Testis (tissue), 3 donors: Measurements from ENCODE around the gene PRKAB1. TPM values are rescaled to one million over a fixed set of nuclear protein-coding genes. Genes with fewer than 3 reads are reported as not detected.

Source experiments
- DNase-seq: peaks from one replicate; pipeline ENCODE4 v3.0.0-alpha.2; 2019
- H3K27ac ChIP-seq, 2 donors: fragments of 200-600 bp; sonication (generic); one replicate each; pipeline ENCODE4 v1.5.1; 2019
- H3K27me3 ChIP-seq: fragments of 200-600 bp; sonication (generic); one replicate; pipeline ENCODE4 v1.5.1; 2019
- H3K36me3 ChIP-seq: fragments of 200-600 bp; sonication (generic); one replicate; pipeline ENCODE4 v1.5.1; 2017; ENCODE audit warnings: low read depth; ENCODE audit errors: missing control alignments
- H3K4me1 ChIP-seq: fragments of 200-600 bp; sonication (generic); one replicate; pipeline ENCODE4 v1.5.1; 2019
- H3K4me3 ChIP-seq, 2 donors: fragments of 200-600 bp; sonication (generic); one replicate each; pipeline ENCODE4 v1.5.1; 2017 to 2019
- H3K9me3 ChIP-seq: fragments of 200-600 bp; sonication (generic); one replicate; pipeline ENCODE4 v1.5.1; 2017
- POLR2A ChIP-seq: fragments of 450-650 bp; IDR thresholded peaks from one replicate; pipeline ENCODE4 v1.6.1; 2017; ENCODE audit warnings: antibody characterized with exemption, mild to moderate bottlenecking, moderate library complexity
- WGBS, 2 donors: methylation state at CpG; one replicate each; pipeline ENCODE4 v1.1.5; 2018; 5-methylcytosine and 5-hydroxymethylcytosine counted together
- intact Hi-C: fragments of 100-400 bp; cut with DNase I; formaldehyde crosslinking; loops from one replicate; pipeline ENCODE4 v1.15.1; 2023; ENCODE audit warnings: low total_unique reads
- polyA plus RNA-seq: library from polyadenylated mRNA; stranded (reverse); fragments of 350-450 nt; fragmentation: Illumina TruSeq; extraction: RNeasy Lipid Tissue Mini Kit (QIAGEN cat#74804); gene quantifications from one replicate; pipeline ENCODE4 v1.2.3, GENCODE V29; 2014; ENCODE audit warnings: low read depth, low replicate concordance; ENCODE audit not compliant: insufficient read depth
- total RNA-seq, 2 donors: library from RNA; depleted of rRNA; stranded (reverse); fragments of >200 nt; gene quantifications; one replicate each; pipeline ENCODE4 v1.2.3, GENCODE V29; 2016
- TF ChIP-seq, protein P1 (sequence below), 3 experiments: fragments of 450-650 bp in 2 of 3; fragments of 200-600 bp in 1 of 3; sonication (generic) in 1 of 3; IDR thresholded peaks; one replicate each; pipeline ENCODE4 v1.5.1; 2016 to 2019; ENCODE audit warnings: antibody characterized with exemption in 3 of 3, mild to moderate bottlenecking in 2 of 3, moderate library complexity in 1 of 3

The PRKAB1 gene
- total and polyA plus RNA-seq, 3 donors from 2014 or later, result 42.6 to 72.5 (median 48.5) TPM

- DNase-seq, result no peak
- TF ChIP-seq, protein P1, sequence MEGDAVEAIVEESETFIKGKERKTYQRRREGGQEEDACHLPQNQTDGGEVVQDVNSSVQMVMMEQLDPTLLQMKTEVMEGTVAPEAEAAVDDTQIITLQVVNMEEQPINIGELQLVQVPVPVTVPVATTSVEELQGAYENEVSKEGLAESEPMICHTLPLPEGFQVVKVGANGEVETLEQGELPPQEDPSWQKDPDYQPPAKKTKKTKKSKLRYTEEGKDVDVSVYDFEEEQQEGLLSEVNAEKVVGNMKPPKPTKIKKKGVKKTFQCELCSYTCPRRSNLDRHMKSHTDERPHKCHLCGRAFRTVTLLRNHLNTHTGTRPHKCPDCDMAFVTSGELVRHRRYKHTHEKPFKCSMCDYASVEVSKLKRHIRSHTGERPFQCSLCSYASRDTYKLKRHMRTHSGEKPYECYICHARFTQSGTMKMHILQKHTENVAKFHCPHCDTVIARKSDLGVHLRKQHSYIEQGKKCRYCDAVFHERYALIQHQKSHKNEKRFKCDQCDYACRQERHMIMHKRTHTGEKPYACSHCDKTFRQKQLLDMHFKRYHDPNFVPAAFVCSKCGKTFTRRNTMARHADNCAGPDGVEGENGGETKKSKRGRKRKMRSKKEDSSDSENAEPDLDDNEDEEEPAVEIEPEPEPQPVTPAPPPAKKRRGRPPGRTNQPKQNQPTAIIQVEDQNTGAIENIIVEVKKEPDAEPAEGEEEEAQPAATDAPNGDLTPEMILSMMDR (IDR thresholded peaks at IDR 0.05), result no peak
- TF ChIP-seq POLR2A, result no peak
- Histone ChIP-seq H3K27ac (no peak overlapping the region), H3K4me1 (peaks cover 4% of the 10 kb centered on the region), H3K36me3 (no peaks in the 10 kb centered on the region), H3K9me3 (no peaks in the 10 kb centered on the region), H3K27me3 (no peaks in the 10 kb centered on the region), H3K4me3 (no peak overlapping the region)
- intact Hi-C loops, result no loop called here
- WGBS, 2 donors, result 85 to 86% methylated on average over 7 of the region's 7 CpGs
Measured at GRCh38 chr12:119678459-119678858, 10.5 kb downstream of the PRKAB1 start.

- Histone ChIP-seq H3K4me1 (peaks cover 4% of the 10 kb centered on the region), H3K4me3 (no peak overlapping the region), H3K36me3 (no peaks in the 10 kb centered on the region), H3K27ac (no peak overlapping the region), H3K9me3 (no peaks in the 10 kb centered on the region), H3K27me3 (no peaks in the 10 kb centered on the region)
- intact Hi-C loops, result no loop called here
- TF ChIP-seq, protein P1 (IDR thresholded peaks at IDR 0.05), result no peak
- no peak for TF ChIP-seq POLR2A
- 94 to 95% methylated on average over 5 of the region's 5 CpGs for WGBS, 2 donors
- no peak for DNase-seq
Measured at GRCh38 chr12:119679081-119679480, 11.1 kb downstream of the PRKAB1 start.

- TF ChIP-seq, protein P1 (IDR thresholded peaks at IDR 0.05), result no peak
- no peak for TF ChIP-seq POLR2A
- WGBS, 2 donors, result 91 to 93% methylated on average over 5 to 10 of the region's 10 CpGs
- no peak overlapping the region for H3K4me3 ChIP-seq
- H3K4me1 ChIP-seq, result peaks cover 4% of the 10 kb centered on the region
- H3K9me3 ChIP-seq, result no peaks in the 10 kb centered on the region
- no peaks in the 10 kb centered on the region for H3K27me3 ChIP-seq
- no peak overlapping the region for H3K27ac ChIP-seq
- intact Hi-C loops, result no loop called here
- DNase-seq, result no peak
- H3K36me3 ChIP-seq, result no peaks in the 10 kb centered on the region
Measured at GRCh38 chr12:119679490-119679889, 11.6 kb downstream of the PRKAB1 start.

DNA sequence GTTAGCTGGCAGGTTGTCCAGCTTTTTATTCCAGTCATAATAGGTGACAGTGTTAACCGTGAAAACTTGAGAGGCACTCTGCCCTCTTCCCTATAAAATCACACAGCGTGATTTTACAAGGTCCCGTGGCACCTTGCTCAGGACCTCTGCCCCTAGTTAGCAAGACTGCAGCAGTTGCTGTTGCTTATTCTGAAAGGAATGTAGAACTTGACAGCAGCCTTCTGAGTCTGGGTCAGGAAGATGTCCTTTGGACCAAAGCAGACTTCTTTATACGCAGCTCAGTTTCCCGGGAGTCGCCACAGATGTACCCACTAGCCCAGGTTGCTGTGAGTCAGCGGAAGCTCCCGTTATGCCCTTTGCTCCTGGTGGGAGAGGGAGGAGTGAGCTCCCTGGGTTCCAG lies 13.2 kb downstream of the PRKAB1 start:
- Histone ChIP-seq H3K4me3 (no peak overlapping the region), H3K4me1 (peaks cover 4% of the 10 kb centered on the region), H3K27ac (no peak overlapping the region), H3K9me3 (no peaks in the 10 kb centered on the region), H3K36me3 (no peaks in the 10 kb centered on the region), H3K27me3 (no peaks in the 10 kb centered on the region)
- intact Hi-C loops, result no loop called here
- 92 to 93% methylated on average over 8 of the region's 8 CpGs for WGBS, 2 donors
- no peak for DNase-seq
- TF ChIP-seq POLR2A, result no peak
- TF ChIP-seq, protein P1 (IDR thresholded peaks at IDR 0.05), result no peak
